Measurements from ENCODE around the gene LRRK1. TPM values are rescaled to one million over a fixed set of nuclear protein-coding genes. Genes with fewer than 3 reads are reported as not detected.

LRRK1 gene
- total RNA-seq, 1 donor from 2014 or later = not detected

DNA sequence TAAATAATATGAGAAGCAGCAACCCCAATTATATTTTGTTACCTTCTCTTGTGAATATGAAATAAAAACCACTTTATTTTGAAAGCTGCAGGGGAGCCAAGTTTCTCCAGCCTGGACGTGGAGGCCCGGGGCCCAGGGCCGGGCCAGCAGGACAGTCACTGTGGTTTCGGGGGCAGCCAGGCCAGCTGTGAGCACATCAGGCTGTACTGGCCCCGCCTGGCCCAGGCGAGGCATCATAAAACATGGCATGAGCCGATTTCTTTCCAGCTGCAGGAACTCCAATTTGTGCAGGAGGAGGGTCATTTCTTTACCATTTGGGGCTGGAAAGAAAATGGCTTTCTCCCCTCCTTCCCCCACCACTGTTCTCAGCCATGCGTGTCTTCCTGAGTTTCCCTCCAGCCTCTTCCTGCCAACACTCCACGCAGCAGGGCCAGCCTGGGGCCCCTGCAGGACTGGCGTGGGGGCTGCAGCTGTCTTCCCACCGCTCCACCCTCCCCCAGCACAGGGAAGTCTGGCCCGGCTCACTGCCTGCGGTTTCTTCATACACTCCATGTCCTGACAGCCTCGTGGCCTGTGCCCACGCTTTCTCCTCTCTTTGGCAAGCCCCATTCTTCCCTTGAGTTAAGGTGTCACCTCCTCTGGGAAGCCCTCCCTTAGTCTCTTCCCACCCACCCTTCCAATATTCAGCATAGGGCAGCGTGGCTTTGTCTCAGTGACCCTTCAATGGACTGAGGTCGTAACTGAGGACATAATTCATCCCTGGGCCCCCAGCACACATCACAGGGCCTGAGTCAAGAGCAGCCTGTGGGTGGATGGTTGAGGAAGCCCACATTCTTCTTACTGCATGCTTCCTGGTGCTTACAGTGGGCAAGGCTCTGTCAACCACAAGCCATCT, 196.9 kb downstream of the LRRK1 start:
- peaks cover 9% of the 10 kb centered on the region for H3K27me3 Mint-ChIP-seq (ENCODE audit: insufficient read depth, low read depth)
- H3K4me1 Mint-ChIP-seq = peaks cover 52% of the 10 kb centered on the region
- Histone ChIP-seq H3K4me1 (peaks cover 8% of the 10 kb centered on the region), H3F3A (ENCODE audit: low read depth) (no peaks in the 10 kb centered on the region), H4K20me1 (ENCODE audit: low read depth) (no peaks in the 10 kb centered on the region), H3K79me2 (ENCODE audit: low read depth) (no peaks in the 10 kb centered on the region), H3K4me2 (no peak overlapping the region), H3K27ac (no peak overlapping the region), H2AFZ (replicated peaks) (no peak overlapping the region), H3K9me3 (ENCODE audit: low read depth) (no peaks in the 10 kb centered on the region), H3K36me3 (no peaks in the 10 kb centered on the region), H3K27me3 (no peaks in the 10 kb centered on the region), H3K9ac (no peak overlapping the region), H3K4me3 (no peak overlapping the region)
- H3K4me3 Mint-ChIP-seq = no peak overlapping the region
- peak overlapping the region; percentile 78 for H3K27ac Mint-ChIP-seq
- TF ChIP-seq EZH2phosphoT487 (IDR thresholded peaks at IDR 0.05) = no peak
- no peak for TF ChIP-seq EZH2 (IDR thresholded peaks at IDR 0.05)
- TF ChIP-seq CTCF (IDR thresholded peaks at IDR 0.05) = no peak
- no peaks in the 10 kb centered on the region for H3K9me3 Mint-ChIP-seq
- no peaks in the 10 kb centered on the region for H3K36me3 Mint-ChIP-seq
- DNase-seq (ENCODE audit: low spot score) = no peak

DNA sequence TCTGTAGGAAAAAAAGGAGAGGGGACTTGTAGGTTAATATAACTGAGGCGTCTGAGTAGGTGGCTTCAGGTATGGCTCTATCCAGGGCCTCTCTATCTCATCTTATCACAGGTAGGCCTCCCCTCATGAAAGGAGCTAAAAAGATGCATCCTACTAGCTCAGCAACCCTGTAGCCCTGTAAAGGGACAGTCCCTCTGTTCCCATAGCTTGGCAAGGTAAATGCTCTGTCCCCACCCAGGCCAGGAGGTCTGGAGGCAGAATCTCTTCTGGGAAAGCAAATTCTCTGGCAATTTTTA, 197.5 kb downstream of the LRRK1 start:
- Mint-ChIP-seq H3K9me3 (no peaks in the 10 kb centered on the region), H3K4me1 (peaks cover 57% of the 10 kb centered on the region), H3K36me3 (no peaks in the 10 kb centered on the region), H3K4me3 (no peak overlapping the region), H3K27me3 (ENCODE audit: insufficient read depth, low read depth) (peaks cover 12% of the 10 kb centered on the region), H3K27ac (no peak overlapping the region)
- no peaks in the 10 kb centered on the region for H3K36me3 ChIP-seq
- H3K4me1 ChIP-seq = peaks cover 14% of the 10 kb centered on the region
- no peak overlapping the region for H3K27ac ChIP-seq
- no peaks in the 10 kb centered on the region for H3F3A ChIP-seq (ENCODE audit: low read depth)
- H3K79me2 ChIP-seq (ENCODE audit: low read depth) = no peaks in the 10 kb centered on the region
- no peak for TF ChIP-seq CTCF (IDR thresholded peaks at IDR 0.05)
- no peak for TF ChIP-seq EZH2 (IDR thresholded peaks at IDR 0.05)
- no peak for TF ChIP-seq EZH2phosphoT487 (IDR thresholded peaks at IDR 0.05)
- H3K9ac ChIP-seq = no peak overlapping the region
- no peak overlapping the region for H2AFZ ChIP-seq (replicated peaks)
- H3K9me3 ChIP-seq (ENCODE audit: low read depth) = no peaks in the 10 kb centered on the region
- no peak for DNase-seq (ENCODE audit: low spot score)
- H3K27me3 ChIP-seq = no peaks in the 10 kb centered on the region
- no peak overlapping the region for H3K4me2 ChIP-seq
- no peak overlapping the region for H3K4me3 ChIP-seq
- no peaks in the 10 kb centered on the region for H4K20me1 ChIP-seq (ENCODE audit: low read depth)

GRCh38 chr15:101118116-101118515, 199.0 kb downstream of the LRRK1 start:
- DNase-seq (ENCODE audit: low spot score) = no peak
- no peak overlapping the region for H3K4me3 ChIP-seq
- no peaks in the 10 kb centered on the region for H3K27me3 ChIP-seq
- no peak overlapping the region for H3K4me2 ChIP-seq
- H3K4me1 ChIP-seq = peaks cover 19% of the 10 kb centered on the region
- no peak overlapping the region for H3K9ac ChIP-seq
- no peaks in the 10 kb centered on the region for H3F3A ChIP-seq (ENCODE audit: low read depth)
- no peaks in the 10 kb centered on the region for H3K9me3 ChIP-seq (ENCODE audit: low read depth)
- no peak overlapping the region for H2AFZ ChIP-seq (replicated peaks)
- TF ChIP-seq CTCF (IDR thresholded peaks at IDR 0.05) (no peak), EZH2 (IDR thresholded peaks at IDR 0.05) (no peak), EZH2phosphoT487 (IDR thresholded peaks at IDR 0.05) (no peak)
- Mint-ChIP-seq H3K27ac (peak overlapping the region; percentile 46), H3K9me3 (no peaks in the 10 kb centered on the region), H3K27me3 (ENCODE audit: insufficient read depth, low read depth) (peaks cover 12% of the 10 kb centered on the region), H3K4me1 (peaks cover 60% of the 10 kb centered on the region), H3K4me3 (no peak overlapping the region), H3K36me3 (no peaks in the 10 kb centered on the region)
- no peaks in the 10 kb centered on the region for H3K36me3 ChIP-seq
- H3K79me2 ChIP-seq (ENCODE audit: low read depth) = no peaks in the 10 kb centered on the region
- H3K27ac ChIP-seq = no peak overlapping the region
- no peaks in the 10 kb centered on the region for H4K20me1 ChIP-seq (ENCODE audit: low read depth)

Measured in neural progenitor cell (in vitro differentiated cells).